Tibial artery (tissue), 4 donors: ENCODE data around the gene S100A1.

Experiments used
- DNase-seq, 2 donors: peaks; one replicate each; pipeline ENCODE4 v3.0.0-alpha.2; 2019
- H3K27ac ChIP-seq, 2 donors: fragments of 200-600 bp; sonication (generic) in 1 of 2; 1 replicate in 1 of 2; 2 replicates in 1 of 2; pipeline ENCODE4 v1.5.1; 2018 to 2019; ENCODE audit warnings: mild to moderate bottlenecking in 1 of 2
- H3K27me3 ChIP-seq, 2 donors: fragments of 200-600 bp; sonication (generic) in 1 of 2; one replicate each; pipeline versions ENCODE4 v1.5.1 to v1.6.0; 2016 to 2019
- H3K36me3 ChIP-seq, 3 donors: fragments of 200-600 bp; sonication (generic) in 2 of 3; one replicate each; pipeline ENCODE4 v1.5.1; 2016 to 2019; ENCODE audit warnings: mild to moderate bottlenecking in 2 of 3
- H3K4me1 ChIP-seq, 4 donors: fragments of 200-600 bp; sonication (generic) in 2 of 4; 1 replicate in 3 of 4; 2 replicates in 1 of 4; pipeline ENCODE4 v1.5.1; 2016 to 2019
- H3K4me3 ChIP-seq, 2 donors: fragments of 200-600 bp; sonication (generic) in 1 of 2; 1 replicate in 1 of 2; 2 replicates in 1 of 2; pipeline ENCODE4 v1.5.1; 2018 to 2019; ENCODE audit warnings: mild to moderate bottlenecking in 2 of 2
- H3K9me3 ChIP-seq, 3 donors: fragments of 200-600 bp; sonication (generic) in 1 of 3; one replicate each; pipeline ENCODE4 v1.5.1; 2016 to 2019
- intact Hi-C: fragments of 100-400 bp; cut with DNase I; formaldehyde crosslinking; loops from one replicate; pipeline ENCODE4 v1.15.0; 2023; ENCODE audit warnings: low total_unique reads
- TF ChIP-seq, protein P1 (sequence below), 2 experiments: fragments of 200-600 bp in 1 of 2; fragments of 450-650 bp in 1 of 2; IDR thresholded peaks; one replicate each; pipeline ENCODE4 v1.5.1; 2017 to 2019; ENCODE audit warnings: antibody characterized with exemption in 2 of 2, mild to moderate bottlenecking in 1 of 2, moderate library complexity in 1 of 2

Gene S100A1

DNA sequence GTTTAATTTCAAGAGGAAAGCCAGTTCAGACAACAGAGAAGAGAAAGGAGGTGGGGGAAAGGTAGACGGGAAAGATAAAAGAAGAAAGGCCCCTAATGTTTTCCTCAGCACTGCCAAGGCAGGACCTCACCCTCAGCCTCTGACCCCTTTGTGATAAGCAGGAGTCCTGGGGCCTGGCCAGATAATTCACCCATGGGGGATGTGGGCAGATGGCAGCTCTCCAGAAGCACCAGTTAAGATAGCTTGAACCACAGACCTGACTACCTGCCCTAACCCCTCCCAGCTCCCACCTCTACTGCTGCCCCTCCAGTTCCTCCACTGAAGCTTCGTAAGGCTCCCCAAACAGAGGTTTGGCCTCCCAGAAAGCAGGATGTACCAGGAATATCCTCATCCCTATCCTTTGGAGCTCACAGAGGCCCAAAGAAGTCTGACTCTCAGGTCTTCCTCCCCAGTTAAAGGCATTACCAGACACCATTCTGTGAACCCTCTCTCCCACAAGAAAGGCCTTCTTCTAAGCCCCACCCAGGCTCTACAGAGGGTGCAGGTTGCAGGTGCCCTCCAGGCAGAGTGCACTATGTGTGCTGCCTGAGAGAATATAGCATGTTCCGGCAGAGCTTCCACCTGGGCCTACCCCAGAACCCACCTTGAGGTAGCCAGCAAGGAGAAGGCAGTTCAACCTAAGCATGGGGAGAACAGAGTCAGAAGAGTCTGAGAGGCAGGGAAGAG is 21.1 kb downstream of the S100A1 start:
- Histone ChIP-seq H3K36me3 (peaks cover 15 to 27% (median 25%) of the 10 kb centered on the region in 3 donors), H3K4me3 (no peak overlapping the region), H3K27me3 (no peaks in the 10 kb centered on the region), H3K9me3 (no peaks in the 10 kb centered on the region), H3K4me1 (peaks cover 0 to 16% (median 5%) of the 10 kb centered on the region in 4 donors), H3K27ac (no peak overlapping the region)
- DNase-seq: peak in 1 of 2 donors; percentile 32
- intact Hi-C loops: no loop called here
- TF ChIP-seq, protein P1, sequence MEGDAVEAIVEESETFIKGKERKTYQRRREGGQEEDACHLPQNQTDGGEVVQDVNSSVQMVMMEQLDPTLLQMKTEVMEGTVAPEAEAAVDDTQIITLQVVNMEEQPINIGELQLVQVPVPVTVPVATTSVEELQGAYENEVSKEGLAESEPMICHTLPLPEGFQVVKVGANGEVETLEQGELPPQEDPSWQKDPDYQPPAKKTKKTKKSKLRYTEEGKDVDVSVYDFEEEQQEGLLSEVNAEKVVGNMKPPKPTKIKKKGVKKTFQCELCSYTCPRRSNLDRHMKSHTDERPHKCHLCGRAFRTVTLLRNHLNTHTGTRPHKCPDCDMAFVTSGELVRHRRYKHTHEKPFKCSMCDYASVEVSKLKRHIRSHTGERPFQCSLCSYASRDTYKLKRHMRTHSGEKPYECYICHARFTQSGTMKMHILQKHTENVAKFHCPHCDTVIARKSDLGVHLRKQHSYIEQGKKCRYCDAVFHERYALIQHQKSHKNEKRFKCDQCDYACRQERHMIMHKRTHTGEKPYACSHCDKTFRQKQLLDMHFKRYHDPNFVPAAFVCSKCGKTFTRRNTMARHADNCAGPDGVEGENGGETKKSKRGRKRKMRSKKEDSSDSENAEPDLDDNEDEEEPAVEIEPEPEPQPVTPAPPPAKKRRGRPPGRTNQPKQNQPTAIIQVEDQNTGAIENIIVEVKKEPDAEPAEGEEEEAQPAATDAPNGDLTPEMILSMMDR (IDR thresholded peaks at IDR 0.05): no peak

DNA sequence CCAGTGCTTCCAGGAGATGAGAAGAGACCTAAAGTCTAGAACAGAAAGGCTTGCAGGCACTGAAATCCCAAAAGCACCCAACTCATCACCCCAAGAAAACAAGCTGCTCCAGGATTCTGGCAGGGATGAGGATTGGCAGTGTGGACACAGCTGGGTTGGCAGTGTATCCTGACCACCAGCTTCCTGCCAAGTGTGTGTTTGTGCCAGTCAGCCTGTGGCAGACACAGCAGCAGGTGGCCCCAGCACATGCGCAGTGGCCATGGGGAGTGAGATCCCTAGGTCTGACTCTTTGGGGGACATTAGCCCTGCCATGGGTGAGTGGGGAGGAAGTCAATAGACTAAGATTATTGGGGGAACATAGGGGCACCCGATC is 21.6 kb downstream of the S100A1 start:
- Histone ChIP-seq H3K4me3 (no peak overlapping the region), H3K4me1 (peaks cover 0 to 16% (median 5%) of the 10 kb centered on the region in 4 donors), H3K27ac (no peak overlapping the region), H3K27me3 (no peaks in the 10 kb centered on the region), H3K9me3 (no peaks in the 10 kb centered on the region), H3K36me3 (peaks cover 11 to 22% (median 22%) of the 10 kb centered on the region in 3 donors)
- intact Hi-C loops: no loop called here
- peak in 1 of 2 donors; percentile 72 for DNase-seq
- TF ChIP-seq, protein P1 (IDR thresholded peaks at IDR 0.05): no peak

DNA sequence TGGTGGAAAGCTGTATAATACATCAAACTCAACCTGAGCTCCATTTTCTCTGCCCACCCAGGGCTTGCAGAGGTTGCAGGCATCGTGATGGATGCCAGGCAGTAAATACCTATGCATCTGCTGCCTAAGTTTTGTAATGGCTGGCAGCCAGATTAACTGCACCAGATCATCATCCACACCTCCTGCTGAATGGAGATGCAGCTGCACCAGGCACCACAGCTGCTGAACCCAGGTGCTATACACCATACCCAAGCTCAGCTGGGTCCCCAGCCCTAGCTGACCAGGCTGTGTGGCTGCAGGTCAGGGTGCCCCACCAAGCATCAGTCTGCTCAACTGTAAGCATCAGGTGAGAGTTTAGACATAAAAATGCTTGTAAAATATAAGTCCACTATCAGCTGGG is 23.5 kb downstream of the S100A1 start:
- peak in 1 of 2 donors; percentile 48 for DNase-seq
- no peaks in the 10 kb centered on the region for H3K27me3 ChIP-seq
- H3K9me3 ChIP-seq: no peaks in the 10 kb centered on the region
- no peak overlapping the region for H3K27ac ChIP-seq
- H3K36me3 ChIP-seq: peaks cover 0 to 3% (median 3%) of the 10 kb centered on the region in 3 donors
- H3K4me1 ChIP-seq: peaks cover 0 to 16% (median 5%) of the 10 kb centered on the region in 4 donors
- no peak overlapping the region for H3K4me3 ChIP-seq
- TF ChIP-seq, protein P1 (IDR thresholded peaks at IDR 0.05): no peak
- intact Hi-C loops: no loop called here

DNA sequence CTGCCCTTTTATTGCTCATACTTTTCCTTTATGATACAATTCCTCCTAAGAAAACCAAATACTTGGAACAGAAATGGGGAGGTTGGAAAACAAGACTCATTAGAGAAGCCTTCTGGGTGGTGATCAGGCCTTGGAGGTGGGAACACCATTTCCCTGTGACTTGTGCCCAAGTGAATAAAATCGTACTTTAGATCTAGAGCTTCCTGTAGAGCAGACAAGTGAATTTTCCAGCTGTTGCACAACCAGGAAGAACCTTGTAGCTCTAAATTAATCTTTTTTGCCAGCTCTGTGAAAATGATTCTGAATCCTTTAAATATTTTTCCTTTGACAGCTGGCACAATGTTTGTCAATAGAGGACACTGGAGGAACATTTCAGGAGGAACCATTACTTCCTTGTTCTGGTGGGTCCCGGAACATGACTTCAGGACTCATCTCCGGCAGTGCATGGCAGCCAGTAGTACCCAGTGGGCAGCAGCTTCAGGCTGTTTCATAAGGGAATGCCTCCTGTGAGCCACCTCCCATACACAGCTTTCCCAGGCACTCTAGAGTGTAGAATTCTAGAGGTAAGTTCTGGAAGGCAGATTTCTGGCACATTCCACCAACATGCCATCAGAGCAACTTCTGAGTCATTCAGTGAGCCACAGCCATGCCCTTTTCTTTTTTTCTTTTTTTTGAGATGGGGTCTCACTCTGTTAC is 24.7 kb downstream of the S100A1 start:
- Histone ChIP-seq H3K4me1 (peaks cover 0 to 16% (median 5%) of the 10 kb centered on the region in 4 donors), H3K27me3 (no peaks in the 10 kb centered on the region), H3K27ac (peak overlapping the region in 1 of 2 donors; percentile 23), H3K36me3 (no peaks in the 10 kb centered on the region), H3K4me3 (no peak overlapping the region), H3K9me3 (no peaks in the 10 kb centered on the region)
- TF ChIP-seq, protein P1 (IDR thresholded peaks at IDR 0.05): no peak
- peak in 1 of 2 donors; percentile 61 for DNase-seq
- intact Hi-C loops: no loop called here

DNA sequence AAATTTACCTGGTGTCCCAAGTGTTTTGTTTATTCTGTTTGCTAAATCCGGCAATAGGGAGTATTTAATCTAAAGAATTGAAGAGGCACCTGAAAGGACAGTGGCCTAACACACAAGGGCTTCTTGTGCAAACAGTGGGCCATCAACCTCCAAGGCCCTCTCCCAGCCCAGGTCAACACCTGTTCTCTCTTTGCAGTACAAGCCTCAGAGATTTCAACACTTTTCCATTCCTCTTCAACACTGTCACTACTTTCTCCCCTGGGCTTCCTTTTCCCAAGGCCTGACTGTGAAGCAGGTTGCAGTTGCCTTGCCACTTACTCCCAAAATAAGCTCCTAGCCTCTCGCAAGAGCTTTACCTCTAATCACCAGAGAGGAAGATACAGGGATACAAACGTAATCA is 27.1 kb downstream of the S100A1 start:
- intact Hi-C loops: no loop called here
- peak in 1 of 2 donors; percentile 37 for DNase-seq
- Histone ChIP-seq H3K4me3 (no peak overlapping the region), H3K36me3 (peaks cover 0 to 6% (median 0%) of the 10 kb centered on the region in 3 donors), H3K4me1 (peaks cover 4 to 13% (median 11%) of the 10 kb centered on the region in 4 donors), H3K27ac (no peak overlapping the region), H3K27me3 (no peaks in the 10 kb centered on the region), H3K9me3 (no peaks in the 10 kb centered on the region)
- TF ChIP-seq, protein P1 (IDR thresholded peaks at IDR 0.05): no peak
